NCI-H2107 treated with DMSO at 0.1 percent for 48 hours (cell line): ENCODE measurements around the gene OLR1.
"Not testable (repeated sequence)": the region's sequence is repeated elsewhere in the genome, so short reads cannot be mapped to it uniquely, and the experiment has no call there.

Experiments used
- DNase-seq: peaks from one replicate; lab custom pipeline; 2025; ENCODE audit not compliant: unreplicated experiment; lab: John Stamatoyannopoulos, UW

Gene OLR1

GRCh38 chr12:10171973-10172728, at the start of gene OLR1:
Gene OLR1, minus strand, starts transcription at chr12:10172132. Its CDS starts 55 bp downstream, at chr12:10172077.
- DNase-seq, result no peak

- DNase-seq, result no peak
Measured at GRCh38 chr12:10220398-10221077, 48.6 kb upstream of the OLR1 start.

DNA sequence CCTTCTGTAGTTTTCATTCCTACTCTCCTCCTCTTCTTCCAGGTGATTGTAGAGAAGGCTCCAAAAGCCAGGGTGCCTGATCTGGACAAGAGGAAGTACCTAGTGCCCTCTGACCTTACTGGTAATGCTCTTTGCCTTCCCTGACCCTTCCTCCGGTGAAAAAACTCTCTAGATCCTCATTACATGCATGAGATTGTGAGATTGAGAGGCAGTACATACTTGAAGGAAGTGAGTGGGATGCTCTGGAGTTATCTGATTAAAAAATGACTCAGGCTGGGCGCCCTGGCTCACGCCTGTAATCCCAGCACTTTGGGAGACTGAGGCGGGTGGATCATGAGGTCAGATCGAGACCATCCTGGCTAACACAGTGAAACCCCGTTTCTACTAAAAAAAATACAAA, 46.1 kb upstream of the OLR1 start:
- DNase-seq, result no peak

- not testable (repeated sequence) for DNase-seq
Measured at GRCh38 chr12:10215946-10216345, 44.0 kb upstream of the OLR1 start.

DNA sequence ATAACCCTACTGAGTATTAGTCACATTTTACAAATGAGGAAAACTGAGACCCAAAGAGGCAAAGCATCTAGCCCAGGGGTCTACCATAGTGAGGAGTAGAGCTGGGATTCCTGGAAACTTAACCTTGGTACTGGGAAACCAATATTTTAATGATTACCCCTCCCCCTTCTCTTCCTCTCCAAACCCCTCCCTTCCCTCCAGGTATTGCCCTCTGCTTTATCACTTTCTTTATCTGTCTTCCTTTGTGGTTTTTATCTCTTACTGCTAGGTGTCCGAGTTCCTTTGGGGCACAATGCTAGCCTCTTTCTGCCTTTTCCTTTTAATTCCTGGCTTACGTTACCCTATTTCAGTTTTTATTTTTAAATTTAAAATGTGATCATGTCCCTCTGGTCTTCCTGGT, 43.5 kb upstream of the OLR1 start:
- DNase-seq, result no peak

GRCh38 chr12:10214895-10215267, 42.9 kb upstream of the OLR1 start:
- DNase-seq, result no peak

DNA sequence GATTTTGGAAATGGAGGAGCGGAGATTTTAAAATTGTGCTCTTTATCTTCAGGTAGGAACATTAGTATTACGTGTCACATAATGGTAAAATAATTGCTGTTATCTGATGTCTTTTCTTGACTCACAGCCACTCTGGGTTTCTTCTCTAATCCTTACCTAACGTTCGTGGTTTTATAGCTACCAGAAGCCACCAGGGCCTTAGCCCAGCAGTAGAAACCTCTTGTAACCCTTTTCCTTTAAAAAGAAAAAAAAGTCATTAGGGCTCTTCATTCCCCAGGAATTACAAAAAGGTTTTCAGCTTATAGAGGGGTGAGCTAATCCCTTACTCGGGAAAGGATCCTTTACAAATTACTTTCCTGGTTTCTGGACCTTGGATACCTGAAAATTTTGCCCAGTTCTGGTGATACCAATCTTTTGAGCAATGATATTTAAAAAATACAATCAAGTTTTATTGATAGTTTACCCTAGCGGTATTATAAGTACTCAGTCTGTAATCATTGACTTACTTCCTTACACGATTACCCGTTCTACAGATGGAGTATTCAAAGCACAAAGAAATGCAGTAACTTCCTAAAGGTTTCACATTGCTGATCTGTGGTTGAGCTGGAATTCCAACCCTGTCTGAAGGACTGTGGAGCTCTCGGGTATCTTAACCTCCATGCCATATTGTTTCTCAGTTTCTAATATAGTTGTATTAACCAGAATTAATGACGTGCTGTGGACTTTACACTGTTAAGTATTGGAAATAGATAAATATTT, 42.4 kb upstream of the OLR1 start:
- peak; percentile 32 for DNase-seq

- peak; percentile 43 for DNase-seq
Measured at GRCh38 chr12:10213168-10214135, 41.5 kb upstream of the OLR1 start.

DNA sequence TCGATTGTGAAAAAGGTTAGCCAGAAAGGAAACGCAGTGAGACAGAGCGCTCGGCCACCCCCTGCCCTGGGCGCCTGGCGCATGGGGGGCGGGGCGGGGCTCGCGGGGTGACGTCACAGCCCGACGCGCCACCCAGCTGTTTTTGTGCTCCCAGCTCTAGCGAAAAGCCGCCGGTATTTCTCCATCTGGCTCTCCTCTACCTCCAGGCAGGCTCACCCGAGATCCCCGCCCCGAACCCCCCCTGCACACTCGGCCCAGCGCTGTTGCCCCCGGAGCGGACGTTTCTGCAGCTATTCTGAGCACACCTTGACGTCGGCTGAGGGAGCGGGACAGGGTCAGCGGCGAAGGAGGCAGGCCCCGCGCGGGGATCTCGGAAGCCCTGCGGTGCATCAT, 40.8 kb upstream of the OLR1 start, which contains the start of gene GABARAPL1:
Gene GABARAPL1 (plus strand): TSS at position 139 of the 393 bp plus-strand sequence. CDS start 253 bp downstream, at position 392.
- DNase-seq, result peak; percentile 37

- DNase-seq, result peak; percentile 65
Measured at GRCh38 chr12:10211940-10212738, 40.2 kb upstream of the OLR1 start.

GRCh38 chr12:10211101-10211939, 39.4 kb upstream of the OLR1 start:
- DNase-seq, result no peak

DNA sequence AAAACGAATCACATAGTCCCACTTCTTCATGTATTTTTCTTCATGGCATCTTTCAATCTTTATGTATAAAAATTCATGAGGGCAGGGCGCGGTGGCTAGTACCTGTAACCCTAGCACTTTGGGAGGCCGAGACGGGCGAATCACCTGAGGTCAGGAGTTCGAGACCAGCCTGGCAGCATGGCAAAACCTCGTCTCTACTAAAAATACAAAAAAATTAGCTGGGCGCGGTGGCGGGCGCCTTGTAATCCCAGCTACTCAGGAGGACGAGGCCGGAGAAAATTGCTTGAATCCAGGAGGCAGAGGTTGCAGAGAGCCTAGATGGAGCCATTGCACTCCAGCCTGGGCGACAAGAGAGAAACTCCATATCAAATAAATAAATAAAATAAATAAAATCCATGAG, 38.3 kb upstream of the OLR1 start:
- DNase-seq, result no peak

DNA sequence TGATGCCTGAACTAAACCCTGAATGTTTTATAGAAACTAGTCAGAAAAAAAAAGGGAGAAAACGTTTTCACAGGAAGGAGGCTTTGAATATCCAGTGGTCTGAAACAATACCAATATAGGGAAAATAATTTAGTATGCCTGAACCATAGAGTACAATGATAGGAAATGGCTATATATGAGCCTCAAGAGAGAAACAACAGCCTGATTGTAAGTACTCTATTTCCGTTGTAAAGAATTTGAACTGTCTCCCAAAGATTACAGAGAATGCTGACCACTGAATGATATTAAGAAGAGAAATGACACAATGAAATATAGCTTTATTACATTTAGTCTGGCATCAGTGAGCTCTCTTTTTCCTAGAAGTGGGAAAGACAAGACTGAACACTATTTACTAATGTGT, 35.2 kb upstream of the OLR1 start:
- DNase-seq, result no peak

DNA sequence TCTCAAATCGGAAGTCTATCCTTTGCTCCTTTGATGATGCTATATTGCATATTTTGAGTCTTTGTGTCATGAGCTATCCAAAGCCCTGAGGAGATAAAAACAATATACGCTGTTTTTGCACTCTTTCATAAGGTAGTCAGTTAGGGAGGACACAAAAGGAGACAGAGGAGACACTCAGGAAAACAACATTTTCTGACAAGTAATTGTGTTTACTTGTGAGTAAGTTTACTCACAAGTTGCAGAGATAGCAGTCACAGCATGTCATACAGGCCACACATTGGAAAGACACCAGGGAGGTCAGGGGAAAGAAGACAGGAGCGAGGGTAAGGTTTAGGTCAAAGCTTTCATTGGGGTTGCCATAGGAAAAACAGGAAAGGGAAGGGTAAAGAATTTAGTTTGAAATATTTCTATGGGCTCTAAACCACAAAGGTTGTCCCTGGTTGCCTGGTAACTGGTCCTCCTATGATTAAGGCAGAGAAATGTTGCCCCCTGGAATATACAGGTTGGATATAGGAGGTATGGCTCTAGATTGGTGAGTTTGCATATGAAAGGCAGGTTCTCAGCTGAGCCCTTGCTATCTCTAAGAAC, 33.4 kb upstream of the OLR1 start:
- DNase-seq, result no peak

DNA sequence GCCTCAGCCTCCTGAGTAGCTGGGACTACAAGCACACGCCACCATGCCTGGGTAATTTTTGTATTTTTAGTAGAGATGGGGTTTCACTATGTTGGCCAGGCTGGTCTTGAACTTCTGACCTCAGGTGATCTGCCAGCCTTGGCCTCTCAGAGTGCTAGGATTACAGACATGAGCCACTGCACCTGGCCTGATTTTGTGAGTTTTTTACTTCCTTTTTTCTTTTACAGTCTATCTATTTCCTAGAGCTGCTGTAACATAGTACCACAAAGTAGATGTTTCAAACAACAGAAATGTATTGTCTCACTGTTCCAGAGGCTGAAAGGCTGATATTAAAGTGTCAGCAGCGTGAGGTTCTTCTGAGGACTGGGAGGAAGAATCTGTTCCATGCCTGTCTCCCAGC, 32.6 kb upstream of the OLR1 start:
- DNase-seq, result not testable (repeated sequence)

GRCh38 chr12:10197879-10198278, 25.9 kb upstream of the OLR1 start:
- DNase-seq, result no peak

DNA sequence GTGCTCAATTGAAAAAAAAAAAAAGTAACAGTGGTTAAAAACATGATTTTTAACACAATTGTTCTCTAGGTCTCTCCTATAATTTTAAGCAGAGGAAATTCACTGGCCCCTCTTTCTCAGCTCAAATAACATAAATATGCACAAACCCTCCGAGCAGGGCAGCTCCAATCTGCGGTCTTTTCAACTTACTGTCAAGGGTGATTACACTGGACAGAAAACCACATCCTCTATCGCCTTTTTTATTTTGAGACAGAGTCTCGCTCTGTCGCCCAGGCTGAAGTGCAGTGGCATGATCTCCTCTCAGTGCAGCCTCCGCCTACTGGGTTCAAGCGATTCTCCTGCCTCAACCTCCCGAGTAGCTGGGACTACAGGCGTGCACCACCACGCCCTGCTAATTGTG, 24.3 kb upstream of the OLR1 start:
- no peak for DNase-seq

DNA sequence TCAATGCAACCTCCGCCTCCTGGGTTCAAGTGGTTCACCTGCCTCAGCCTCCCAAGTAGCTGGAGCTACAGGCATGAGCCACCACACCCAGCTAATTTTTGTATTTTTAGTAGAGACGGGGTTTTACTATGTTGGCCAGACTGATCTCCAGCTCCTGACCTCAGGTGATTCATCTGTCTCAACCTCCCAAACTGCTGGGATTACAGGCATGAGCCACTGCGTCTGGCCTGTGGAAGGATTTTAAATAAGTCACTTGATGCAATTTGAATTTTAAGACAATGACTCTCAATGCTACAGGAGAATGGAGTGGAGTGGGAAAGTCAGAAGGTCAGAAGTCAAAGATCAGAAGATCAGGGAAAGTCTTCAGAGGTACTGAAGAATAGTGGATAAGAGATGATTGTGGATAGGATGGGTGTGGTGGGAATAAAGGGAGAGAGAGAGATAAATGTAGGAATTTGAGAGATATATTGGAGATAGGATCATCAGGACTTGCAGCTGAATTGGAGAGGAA, 22.3 kb upstream of the OLR1 start:
- no peak for DNase-seq
